ENCODE results near the gene RNFT1. TPM values are rescaled to one million over a fixed set of nuclear protein-coding genes. Genes with fewer than 3 reads are reported as not detected.

The RNFT1 gene
- 7.0 and 8.0 TPM in 2 replicates for total RNA-seq

DNA sequence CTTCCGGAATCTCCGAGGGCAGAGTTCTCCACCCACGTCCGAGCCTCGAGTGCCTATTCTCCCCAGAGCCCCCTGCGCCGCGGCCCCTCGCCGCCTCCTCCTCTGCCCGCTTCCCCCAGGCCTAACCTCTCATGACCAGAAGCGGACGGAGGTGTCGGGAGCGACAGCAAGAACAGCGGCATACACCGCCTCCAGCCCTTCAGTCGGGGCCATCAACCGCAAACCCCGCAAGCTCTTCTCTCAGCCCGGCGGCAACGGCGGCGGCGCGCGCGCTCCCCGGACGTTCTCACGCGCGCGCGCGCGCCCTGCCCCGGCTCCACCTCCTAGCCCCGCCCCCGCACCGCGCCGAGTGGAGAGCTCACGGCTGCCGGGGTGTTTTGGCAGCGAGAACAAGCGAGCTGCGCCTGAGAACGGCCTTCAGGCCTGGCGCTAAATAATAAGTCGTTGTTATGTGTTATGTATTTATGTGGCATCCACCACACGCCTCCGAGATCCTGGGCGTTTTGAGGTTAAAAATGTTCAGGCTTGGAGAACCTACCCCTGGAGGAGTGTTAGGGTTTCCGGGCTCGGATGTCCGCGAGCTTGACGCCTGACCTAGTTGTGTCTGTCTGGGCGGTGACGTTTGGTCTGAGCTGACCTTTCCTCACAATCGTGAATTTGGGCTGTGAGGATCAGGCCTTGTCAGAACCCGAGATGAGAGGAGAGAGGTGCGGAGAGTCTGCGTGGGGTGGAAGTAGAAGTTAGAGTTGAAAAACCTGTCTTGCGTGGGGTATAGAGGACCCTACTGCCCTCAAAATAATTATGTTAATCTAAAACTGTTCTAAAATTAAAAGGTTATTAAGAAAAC is at the start of gene RNFT1:
RNFT1 (minus strand) TSS at position 259 of the 847 bp plus-strand sequence; CDS start at position 182, 77 bp downstream.

Other genes with a start within 250 kb of the RNFT1 start
- gene TUBD1, start 71.8 kb downstream of the RNFT1 start, total RNA-seq, result 7.5 and 9.4 TPM in 2 replicates
- gene RPS6KB1, start 71.6 kb downstream of the RNFT1 start, total RNA-seq, result 12.3 and 16.4 TPM in 2 replicates
- 16.9 and 18.1 TPM in 2 replicates for gene HEATR6, start 114.2 kb upstream of the RNFT1 start, total RNA-seq
- not detected in 2 replicates for gene CA4, start 185.2 kb upstream of the RNFT1 start, total RNA-seq